GM21515 (cell line): Measurements from ENCODE around the gene DPM3.
"Not testable (repeated sequence)": the region's sequence is repeated elsewhere in the genome, so short reads cannot be mapped to it uniquely, and the experiment has no call there.

Experiments used
- ATAC-seq: cut with Tn5 transposase; IDR thresholded peaks from one replicate; pipeline ENCODE4 v1.9.1; 2021; ENCODE audit not compliant: unreplicated experiment

DPM3 gene

DNA sequence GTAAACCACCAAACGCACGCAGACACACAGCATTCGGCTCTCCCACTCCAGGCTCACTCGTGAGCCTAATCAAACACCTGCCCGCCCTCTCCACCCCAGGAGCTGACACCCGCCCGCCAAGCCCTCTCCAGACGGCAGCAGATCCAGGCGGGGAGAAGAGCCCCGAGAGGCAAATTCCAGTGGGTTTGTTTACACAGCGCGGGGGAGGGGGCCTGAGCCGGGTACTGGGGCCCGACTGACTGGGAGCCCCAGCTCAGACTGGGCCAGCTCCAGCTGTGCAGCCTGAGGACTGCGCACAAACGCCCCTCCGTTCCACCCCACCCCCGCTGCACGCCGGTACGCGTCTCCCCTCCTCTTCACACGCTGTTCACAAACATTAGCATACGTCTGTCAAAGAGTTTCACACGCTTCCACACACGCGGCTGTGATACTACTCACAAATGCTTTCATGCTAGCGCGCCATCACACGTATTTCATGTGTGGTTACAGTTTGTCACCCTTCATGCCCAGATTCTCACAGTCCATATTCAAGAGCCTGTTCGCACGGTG lies 13.7 kb downstream of the DPM3 start:
- no peak for ATAC-seq

DNA sequence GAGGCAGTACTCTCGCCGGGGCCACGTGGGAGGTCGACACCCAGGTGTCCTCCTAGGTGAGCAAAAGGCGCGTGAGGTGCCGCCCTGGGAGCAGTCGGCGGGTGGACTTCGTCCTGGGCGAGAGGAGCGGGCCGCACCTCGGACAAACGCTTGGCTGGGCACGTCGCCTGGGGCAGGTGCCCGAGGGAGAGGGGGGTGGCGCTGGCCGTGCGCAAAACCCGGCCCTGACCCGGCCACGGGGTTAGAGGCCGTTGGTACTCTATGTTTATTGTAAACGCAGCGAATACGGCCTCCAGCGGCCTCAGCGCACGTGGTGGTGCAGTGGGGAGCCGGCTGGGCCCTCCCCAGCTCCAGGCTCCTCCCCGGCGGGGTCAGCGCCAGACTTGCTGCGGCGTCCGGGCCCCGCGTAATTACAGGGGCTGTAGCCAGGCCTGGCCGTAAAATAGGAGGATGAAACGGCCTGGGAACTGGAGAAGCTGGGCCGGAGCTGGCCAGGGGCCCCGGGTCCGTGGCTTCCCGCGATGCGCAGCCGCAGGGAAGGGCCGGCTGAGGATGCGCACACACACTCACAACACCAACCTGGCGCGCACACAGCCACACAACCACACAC lies 14.3 kb downstream of the DPM3 start:
- ATAC-seq = no peak

DNA sequence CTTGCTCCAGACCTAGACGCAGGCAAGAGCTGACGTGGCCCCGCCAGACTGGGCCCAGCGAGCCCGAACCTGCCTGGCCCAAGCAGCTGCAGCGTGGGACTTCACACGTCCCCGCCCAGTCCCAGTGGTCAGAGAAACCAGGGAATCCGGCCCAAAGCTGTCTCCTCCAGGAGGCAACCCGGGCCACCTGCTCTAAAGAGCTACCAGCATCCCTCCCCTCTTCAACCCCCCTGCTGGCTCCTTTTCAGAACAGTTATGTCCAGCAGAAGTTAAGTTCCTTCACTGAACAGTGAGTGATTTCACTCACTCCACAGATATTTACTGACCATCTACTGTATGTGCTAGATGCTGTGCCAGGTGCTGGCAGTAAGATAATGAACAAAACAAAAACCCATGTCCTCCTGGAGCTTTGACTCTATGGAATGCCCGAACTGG lies 14.8 kb downstream of the DPM3 start:
- ATAC-seq = no peak

DNA sequence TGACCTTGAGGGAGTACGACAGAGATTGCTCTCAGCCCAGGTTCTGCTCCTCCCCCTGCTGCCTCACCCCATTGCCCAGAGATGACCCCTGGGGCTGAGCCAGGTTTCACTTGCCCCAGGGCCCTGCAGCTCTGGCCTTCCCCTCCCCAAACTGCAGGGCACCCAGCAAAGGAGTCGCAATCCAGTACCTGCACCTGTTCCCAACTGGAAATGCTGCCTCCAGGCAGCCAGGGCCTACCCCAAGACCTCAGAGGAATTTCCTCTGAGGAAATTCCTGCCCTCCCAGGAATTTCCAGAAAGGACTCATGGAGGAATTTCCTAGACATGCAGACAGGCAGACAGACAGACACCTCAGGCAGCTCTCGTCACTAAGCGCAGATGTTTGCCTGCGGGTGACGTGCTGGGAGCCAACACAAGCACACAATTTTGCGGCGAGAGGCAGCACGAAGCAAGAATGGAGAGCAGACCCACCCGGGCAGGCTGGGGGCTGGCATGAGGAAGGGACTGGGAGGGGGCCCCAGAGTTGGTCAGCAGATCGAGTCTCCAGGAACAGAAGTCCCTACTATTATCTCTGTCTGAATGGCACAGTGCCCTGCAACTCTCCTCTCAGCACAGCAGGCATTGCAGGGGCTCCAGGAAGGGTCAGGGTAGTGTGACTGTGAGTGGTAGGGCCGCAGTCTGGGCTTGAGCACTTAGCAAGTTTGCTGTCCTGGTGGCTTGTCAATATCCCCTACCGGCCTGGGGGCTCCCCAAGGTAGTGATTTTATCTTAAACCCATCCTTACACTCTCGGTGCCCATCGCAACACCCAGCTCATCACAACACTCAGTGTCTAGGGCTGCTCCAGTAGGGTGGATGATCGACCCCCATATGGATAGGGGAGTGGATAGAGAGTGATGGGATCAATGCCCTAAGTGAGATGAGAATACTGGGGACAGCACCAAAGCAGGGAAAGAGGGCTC lies 15.5 kb downstream of the DPM3 start:
- no peak for ATAC-seq

DNA sequence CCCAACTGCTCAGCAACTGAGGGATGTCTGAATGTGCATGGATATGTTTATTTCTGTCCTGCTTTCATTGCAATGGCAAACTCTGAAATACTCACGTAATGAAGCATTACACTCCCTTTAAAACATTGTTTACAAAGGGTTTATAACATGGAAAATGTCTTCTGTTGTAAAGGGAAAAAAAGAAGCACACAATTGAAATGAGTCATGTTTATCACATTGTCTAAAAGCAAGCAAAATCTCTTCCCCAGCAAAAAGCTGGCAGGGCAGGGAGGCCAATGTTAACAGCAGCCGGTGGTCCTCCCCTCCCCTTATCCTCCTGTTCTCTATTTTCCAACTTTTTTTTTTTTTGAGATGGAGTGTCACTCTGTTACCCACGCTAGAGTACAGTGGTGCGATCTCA lies 16.5 kb downstream of the DPM3 start:
- no peak for ATAC-seq

DNA sequence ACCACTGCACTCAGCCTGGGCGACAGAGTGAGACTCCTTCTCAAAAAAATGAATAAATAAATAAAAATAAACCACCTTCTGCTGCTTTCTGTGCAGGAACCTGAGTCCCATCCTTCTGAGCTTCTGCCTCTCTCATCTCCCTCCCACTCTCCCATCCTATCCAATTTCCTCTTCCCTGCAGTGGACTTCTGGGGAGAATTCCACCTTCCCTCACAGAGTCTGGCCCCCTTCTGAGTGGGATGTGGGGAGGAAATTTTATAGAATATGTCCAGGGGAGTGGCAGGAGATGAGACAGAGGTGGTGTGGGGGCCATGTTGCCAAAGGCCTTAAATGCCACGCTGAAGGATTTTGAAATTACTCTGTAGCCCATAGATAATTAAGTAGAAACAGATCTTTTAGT lies 18.0 kb downstream of the DPM3 start:
- ATAC-seq = no peak

DNA sequence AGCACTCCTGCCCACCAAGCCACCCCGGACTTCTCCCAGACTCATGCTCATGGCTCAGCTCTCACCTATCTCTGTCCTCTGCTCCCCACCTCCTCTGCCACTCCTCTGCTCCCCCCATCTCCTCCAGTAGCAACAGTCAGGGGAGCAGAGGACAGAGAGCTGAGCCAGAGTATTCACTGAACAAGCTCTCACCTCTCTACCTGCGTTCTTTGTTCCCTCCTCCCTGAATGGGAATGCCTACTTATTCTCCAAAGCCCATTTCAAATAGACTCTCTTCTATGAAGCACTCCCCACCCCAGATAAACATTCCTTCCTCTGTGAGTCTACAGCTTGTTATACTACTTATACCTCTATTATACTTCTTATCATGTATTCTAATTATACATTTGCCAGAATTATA lies 19.1 kb downstream of the DPM3 start:
- no peak for ATAC-seq

DNA sequence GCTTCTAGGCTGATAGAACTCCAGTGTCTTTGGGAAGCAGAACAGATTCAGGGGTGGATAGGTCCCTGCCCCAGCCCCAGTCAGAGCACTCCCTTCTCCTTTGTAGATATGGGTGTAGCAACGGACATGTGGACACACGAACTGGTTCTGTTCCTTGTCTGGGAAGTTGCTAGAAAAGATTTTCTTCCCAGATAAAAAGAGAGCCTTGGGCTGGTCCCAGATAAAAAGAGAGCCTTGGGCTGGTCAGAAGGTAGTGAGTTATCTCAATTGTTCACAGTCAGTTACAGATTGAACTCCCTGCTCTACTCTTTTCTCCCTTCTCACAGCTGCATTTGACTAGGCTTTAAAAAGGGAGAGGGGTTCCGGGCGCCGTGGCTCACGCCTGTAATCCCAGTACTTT lies 20.1 kb downstream of the DPM3 start:
- ATAC-seq = no peak

DNA sequence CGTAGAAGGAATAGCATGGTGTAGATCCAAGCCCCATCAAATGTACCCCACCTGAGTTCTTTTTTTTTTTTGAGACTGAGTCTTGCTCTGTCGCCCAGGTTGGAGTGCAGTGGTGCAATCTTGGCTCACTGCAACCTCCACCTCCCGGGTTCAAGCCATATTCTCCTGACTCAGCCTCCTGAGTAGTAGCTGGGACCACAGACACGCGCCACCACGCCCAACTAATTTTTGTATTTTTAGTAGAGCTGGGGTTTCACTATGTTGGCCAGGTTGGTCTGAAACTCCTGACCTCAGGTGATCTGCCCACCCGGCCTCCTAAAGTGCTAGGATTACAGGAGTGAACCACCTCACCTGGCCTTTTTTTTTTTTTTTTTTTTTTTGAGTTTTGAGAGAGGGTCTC lies 22.2 kb downstream of the DPM3 start:
- not testable (repeated sequence) for ATAC-seq

DNA sequence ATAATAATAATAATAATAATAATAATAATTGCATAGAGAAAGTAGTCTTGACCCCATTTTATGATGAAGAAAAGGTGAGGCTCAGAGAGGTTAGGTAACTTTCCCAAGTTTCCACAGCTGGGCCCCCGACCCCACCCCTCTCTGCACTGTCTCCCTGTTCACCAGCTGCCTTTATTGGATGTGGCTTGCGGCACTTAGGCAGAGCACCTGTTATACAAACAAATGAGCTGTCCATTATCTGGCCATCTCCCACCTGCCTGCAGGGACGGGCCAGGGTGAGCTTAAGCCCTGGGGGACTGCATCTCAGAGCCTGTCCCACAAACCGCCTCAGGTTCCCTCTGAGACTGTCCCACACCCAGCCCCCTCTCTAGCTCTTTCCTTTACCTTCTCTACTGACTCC lies 22.7 kb downstream of the DPM3 start:
- ATAC-seq = no peak

DNA sequence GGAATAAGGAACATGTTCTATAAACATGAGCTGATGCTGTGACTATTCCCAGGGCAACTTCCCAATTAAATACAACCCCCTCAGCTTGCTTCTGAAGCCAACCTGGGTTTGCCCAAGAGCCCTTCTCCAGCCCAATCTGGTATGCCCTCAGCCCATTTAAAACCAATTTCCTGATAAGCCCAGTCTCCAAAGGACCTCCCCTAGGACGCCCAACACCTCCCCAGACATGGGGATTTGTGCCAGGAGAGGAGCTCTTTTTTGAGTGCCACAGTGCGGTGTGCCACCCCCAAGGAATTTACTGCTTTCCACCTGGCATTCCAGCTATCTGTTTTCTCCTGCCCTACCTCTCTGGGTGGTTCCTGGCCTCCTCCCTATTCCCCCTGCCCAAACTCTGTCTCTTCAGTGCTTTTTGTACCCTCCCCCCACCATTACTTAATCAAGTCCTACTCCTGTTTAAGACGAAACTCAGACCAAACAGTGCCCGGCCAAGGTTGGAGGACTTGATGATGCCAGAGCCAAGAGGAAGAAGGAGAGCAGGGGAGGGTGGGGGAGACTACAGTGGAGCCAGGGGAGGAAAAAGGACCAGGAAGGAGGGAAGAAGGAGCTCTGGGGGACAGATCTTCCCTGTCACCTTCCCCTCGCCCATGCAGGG lies 24.1 kb downstream of the DPM3 start:
- ATAC-seq = no peak

DNA sequence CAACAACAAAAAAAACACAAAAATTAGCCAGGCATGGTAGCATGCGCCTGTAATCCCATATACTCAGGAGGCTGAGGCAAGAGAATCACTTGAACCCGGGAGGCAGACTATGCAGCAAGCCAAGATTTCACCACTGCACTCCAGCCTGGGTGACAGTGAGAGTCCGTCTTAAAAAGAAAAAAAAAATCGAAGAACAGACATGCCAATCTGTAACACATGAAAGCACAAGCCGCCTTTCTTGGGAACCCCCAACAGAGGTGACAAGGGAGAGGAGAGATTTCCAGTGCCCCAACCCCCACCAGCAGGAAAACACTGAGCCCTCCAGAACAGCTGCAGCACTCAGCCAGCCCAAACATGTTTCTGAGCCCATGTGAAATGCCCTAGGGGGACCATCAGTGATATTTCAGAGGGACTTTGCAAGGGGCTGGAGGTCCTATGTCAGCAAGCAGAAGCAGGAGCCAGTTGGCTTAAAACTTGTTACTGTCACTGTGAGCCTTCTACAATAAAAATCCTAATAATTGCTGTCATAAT lies 26.8 kb downstream of the DPM3 start:
- ATAC-seq = no peak

DNA sequence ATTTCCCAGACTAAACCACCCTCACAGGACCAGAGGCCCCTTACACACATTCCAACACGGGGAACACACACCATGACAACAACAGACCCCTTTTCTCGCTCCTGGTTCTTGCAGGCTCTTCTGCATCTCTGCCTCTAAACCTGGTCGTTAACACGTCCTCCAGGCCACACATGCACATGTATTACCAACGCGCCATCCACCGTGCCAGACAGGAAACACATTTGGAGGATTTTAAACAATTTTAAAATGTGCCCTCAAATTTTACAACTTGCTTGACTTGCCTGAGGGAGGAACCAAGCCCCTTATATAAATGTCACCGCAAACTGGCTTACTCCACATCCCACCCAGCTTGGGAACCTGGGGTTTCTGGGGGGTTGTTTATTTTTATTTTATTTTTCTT lies 29.5 kb downstream of the DPM3 start:
- ATAC-seq = no peak

DNA sequence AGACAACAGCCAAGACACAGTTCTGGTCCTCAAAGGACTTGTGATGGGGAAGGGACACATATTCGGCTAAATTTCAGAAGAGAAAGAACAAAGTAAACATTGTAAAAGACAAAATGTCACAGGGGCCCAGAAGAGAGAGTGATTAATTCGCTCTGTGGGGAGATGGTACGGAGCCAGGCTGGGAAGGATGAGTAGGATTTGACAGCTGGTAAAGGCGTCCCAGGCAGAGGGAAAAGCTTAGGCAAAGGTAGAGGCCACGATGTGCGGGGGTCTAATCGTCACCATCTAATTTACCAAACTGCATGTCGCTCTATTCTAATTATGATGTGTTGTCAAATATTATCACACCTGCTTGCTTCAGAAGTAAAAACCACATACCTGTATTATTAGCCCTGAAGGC lies 29.9 kb downstream of the DPM3 start:
- no peak for ATAC-seq

DNA sequence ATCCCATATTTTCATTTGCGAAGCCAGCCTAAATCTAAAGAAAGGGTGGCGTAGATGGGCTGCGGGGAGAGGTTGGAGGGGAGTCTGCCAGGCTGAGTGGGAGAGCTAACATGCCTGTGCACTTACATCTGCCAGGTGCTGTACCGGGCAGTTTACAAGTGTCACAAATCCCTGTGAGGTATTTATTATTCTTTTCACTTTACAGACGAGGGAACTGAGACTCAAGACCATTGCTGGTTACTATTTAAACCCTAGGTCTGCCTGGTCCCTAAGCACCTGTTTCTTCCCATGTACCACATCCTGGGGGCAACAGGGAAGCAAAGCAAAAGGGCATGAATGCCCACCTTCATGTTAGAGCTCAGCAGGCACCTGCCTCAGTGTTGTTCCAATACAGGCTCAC lies 32.0 kb downstream of the DPM3 start:
- ATAC-seq = no peak

DNA sequence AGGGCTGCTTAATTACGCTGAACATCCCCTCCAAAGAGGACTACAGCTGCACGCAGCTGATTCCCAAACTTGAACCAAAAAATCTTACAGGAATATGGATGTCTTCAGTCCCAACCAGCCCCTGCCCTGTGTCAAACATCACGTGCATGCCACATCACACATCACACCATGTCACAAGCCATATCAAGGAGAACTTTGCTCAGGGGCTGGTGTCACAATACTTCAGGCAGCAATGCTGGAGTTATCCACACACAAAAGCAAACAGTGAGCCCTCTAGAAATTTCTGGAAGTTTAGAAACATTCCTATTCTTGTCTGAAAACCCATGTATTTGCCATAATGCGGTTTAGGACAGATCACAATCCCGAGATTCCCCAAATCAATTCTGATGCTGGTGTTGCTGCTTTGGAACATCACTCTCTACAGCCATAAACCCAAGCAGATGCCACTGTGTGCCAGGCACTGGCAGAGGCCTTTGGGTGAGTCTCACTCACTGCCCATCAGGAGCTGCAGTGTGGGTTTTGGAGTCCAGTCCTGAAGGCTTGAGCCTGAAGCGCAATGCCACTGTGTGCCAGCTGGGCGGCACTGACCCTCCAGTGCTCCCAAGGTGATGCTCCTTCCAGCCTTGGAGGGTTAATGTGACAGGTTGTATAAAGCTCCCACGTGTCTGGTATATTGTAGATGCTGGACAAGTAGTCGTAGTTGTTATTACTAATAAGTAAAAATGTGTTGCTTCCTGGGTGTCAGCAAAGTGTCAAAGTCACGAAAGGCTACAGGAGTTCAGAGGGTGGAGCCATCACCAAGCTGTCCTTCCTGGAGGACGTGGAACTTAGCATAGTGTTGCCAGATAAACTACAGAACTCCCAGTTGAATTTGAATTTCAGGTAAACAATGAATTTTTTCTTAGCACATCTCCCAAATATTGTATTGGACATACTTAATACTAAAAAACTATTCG lies 32.7 kb downstream of the DPM3 start:
- ATAC-seq = no peak

DNA sequence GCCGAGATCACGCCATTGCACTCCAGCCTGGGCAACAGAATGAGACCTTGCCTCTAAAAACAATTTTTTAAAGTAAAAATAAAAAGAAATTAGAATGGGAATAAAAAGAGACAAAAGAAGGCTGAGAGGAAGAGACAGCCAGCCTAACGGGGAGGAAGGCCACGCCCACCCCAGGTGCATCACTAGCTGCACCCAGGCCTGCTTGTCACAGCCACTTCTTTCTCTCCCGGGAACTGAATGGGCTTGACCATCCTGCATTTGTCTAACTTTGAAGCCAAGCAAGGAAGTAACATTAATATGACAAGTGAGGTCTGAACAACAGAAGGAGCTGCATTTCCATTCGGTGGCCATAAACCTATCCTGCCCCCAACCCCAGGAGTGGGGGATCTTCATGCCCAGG lies 33.5 kb downstream of the DPM3 start:
- ATAC-seq = no peak

DNA sequence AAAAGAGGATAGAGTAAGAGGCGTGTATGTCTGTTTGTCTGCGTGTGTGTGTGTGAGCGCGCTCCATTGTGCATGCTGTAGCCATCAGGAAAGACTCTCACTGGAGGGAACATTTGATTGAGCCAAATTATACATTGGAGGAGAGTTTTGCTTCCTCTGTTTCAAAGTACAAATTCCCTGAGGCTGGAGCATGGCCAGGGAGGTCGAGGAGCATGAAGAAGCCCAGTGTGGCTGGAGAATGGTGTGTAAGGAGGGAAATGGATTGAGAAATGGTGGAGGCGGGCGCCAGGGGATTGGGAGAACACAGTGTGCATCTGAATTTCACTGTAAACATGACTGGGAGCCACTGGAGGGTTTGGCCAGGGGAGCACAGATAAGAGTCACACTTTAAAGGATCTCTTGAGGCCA lies 34.7 kb downstream of the DPM3 start:
- ATAC-seq = no peak

DNA sequence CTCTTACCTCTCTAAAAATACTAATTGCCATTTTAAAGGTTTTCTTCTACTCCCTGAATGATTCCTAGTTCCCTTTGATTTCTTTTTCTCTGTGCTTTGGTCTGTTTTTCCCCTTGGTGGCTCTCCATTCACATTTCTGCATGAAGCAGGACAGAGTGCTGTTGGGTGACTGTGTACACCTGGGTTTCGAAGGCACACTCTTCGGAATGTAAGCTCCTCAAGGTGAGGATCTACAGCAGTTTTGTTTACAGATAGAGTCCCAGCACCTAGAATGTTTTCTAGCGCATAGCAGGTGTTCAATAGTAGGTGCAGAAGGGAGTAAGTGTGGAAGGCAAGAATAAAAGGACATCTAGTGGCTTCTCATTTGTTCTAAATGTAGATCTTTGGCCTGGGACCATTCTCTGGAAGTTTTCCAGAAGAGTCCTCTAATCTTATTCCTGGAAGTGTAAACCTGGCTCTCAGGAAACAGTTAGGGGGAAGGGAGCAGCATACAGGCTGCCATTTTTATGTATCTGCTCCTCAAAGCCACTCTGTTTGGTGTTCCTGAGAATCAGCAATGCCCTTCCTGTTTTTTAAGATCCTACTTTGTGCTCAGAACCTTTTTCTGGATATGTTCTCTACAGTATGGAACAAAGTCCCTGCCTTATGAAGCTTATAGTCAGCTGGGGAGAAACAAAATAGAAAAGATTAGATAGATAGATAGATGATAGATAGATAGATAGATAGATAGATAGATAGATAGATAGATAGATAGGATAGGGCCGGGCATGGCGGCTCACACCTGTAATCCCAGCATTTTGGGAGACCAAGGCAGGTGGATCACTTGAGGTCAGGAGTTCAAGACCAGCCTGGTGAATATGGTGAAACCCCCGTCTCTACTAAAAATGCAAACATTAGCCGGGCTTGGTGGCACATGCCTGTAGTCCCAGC lies 35.5 kb downstream of the DPM3 start:
- ATAC-seq = no peak
